GM12864 (cell line): ENCODE data around the gene CAND2.
"Not testable (repeated sequence)": the region's sequence is repeated elsewhere in the genome, so short reads cannot be mapped to it uniquely, and the experiment has no call there.

ENCODE experiments used
- DNase-seq: peaks from one replicate; pipeline ENCODE4 v3.0.0-alpha.2; 2011; ENCODE audit warnings: low read depth
- H3K4me3 ChIP-seq: 2 replicates; pipeline ENCODE4 v1.5.1; 2011; ENCODE audit warnings: mild to moderate bottlenecking, low read depth, low read length, control low read depth
- CTCF ChIP-seq: IDR thresholded peaks from 2 replicates; pipeline ENCODE4 v1.5.1; 2011; ENCODE audit warnings: low read depth, mild to moderate bottlenecking, moderate library complexity, low read length, control low read depth, inconsistent platforms; ENCODE audit errors: missing control alignments

CAND2 gene

GRCh38 chr3:12842469-12842868 is 46.0 kb downstream of the CAND2 start:
- no peak for DNase-seq
- H3K4me3 ChIP-seq: no peak overlapping the region

GRCh38 chr3:12845811-12846210 is 49.3 kb downstream of the CAND2 start:
- TF ChIP-seq CTCF: no peak
- no peak for DNase-seq
- H3K4me3 ChIP-seq: no peak overlapping the region

More at GRCh38 chr3:12842469-12842868, 46.0 kb downstream of the CAND2 start:
- TF ChIP-seq CTCF: no peak

GRCh38 chr3:12852201-12852600 is 55.7 kb downstream of the CAND2 start:
- no peak for TF ChIP-seq CTCF
- no peak for DNase-seq
- H3K4me3 ChIP-seq: no peak overlapping the region

GRCh38 chr3:12853847-12854246 is 57.4 kb downstream of the CAND2 start:
- DNase-seq, H3K4me3 ChIP-seq: not testable (repeated sequence)

GRCh38 chr3:12854565-12854964 is 58.1 kb downstream of the CAND2 start:
- no peak for DNase-seq
- TF ChIP-seq CTCF: no peak
- H3K4me3 ChIP-seq: no peak overlapping the region

GRCh38 chr3:12856626-12857025 is 60.1 kb downstream of the CAND2 start:
- no peak for DNase-seq
- TF ChIP-seq CTCF: no peak
- no peak overlapping the region for H3K4me3 ChIP-seq

GRCh38 chr3:12859840-12860239 is 63.4 kb downstream of the CAND2 start:
- no peak overlapping the region for H3K4me3 ChIP-seq
- DNase-seq: no peak
- no peak for TF ChIP-seq CTCF

GRCh38 chr3:12861611-12862010 is 65.1 kb downstream of the CAND2 start:
- no peak for TF ChIP-seq CTCF
- DNase-seq: no peak
- H3K4me3 ChIP-seq: no peak overlapping the region
